Measurements from ENCODE around the gene DNTT.

The DNTT gene

GRCh38 chr10:96269438-96270300 is 34.6 kb upstream of the DNTT start:
- H3K27ac Mint-ChIP-seq: peak overlapping the region; percentile 64
- no peak for DNase-seq
- peak overlapping the region; percentile 50 for H3K4me3 Mint-ChIP-seq
- no peaks in the 10 kb centered on the region for H3K9me3 Mint-ChIP-seq
- peaks cover 1% of the 10 kb centered on the region for H3K27me3 Mint-ChIP-seq
- H3K4me1 Mint-ChIP-seq: peaks cover 13% of the 10 kb centered on the region
- H3K36me3 Mint-ChIP-seq (ENCODE audit: low read depth): no peaks in the 10 kb centered on the region
- no peak for ATAC-seq

- Mint-ChIP-seq H3K4me1 (peaks cover 13% of the 10 kb centered on the region), H3K27me3 (peaks cover 1% of the 10 kb centered on the region), H3K9me3 (no peaks in the 10 kb centered on the region), H3K4me3 (peak overlapping the region; percentile 50), H3K27ac (no peak overlapping the region), H3K36me3 (ENCODE audit: low read depth) (no peaks in the 10 kb centered on the region)
- DNase-seq (no peak), ATAC-seq (no peak)
Measured at GRCh38 chr10:96270571-96270970, 33.7 kb upstream of the DNTT start.

- DNase-seq (no peak), ATAC-seq (peak; percentile 26)
- Mint-ChIP-seq H3K27me3 (peaks cover 1% of the 10 kb centered on the region), H3K9me3 (no peaks in the 10 kb centered on the region), H3K36me3 (ENCODE audit: low read depth) (no peaks in the 10 kb centered on the region), H3K4me3 (peak within 1 kb of the TSS; percentile 50), H3K27ac (peak within 1 kb of the TSS; percentile 74), H3K4me1 (peaks cover 11% of the 10 kb centered on the region)
Measured at GRCh38 chr10:96271016-96271815, 33.0 kb upstream of the DNTT start, which contains the start of gene BLNK. Gene BLNK, minus strand, starts transcription at chr10:96271569. Its CDS starts 171 bp downstream, at chr10:96271398.

GRCh38 chr10:96272316-96273280 is 31.6 kb upstream of the DNTT start:
- ATAC-seq: no peak
- Mint-ChIP-seq H3K4me1 (peaks cover 5% of the 10 kb centered on the region), H3K9me3 (no peaks in the 10 kb centered on the region), H3K36me3 (ENCODE audit: low read depth) (no peaks in the 10 kb centered on the region), H3K4me3 (no peak overlapping the region), H3K27me3 (peaks cover 1% of the 10 kb centered on the region), H3K27ac (peak overlapping the region; percentile 74)
- no peak for DNase-seq

- H3K4me1 Mint-ChIP-seq: peaks cover 5% of the 10 kb centered on the region
- H3K4me3 Mint-ChIP-seq: no peak overlapping the region
- H3K27me3 Mint-ChIP-seq: no peaks in the 10 kb centered on the region
Measured at GRCh38 chr10:96275685-96276418, 28.4 kb upstream of the DNTT start.

GRCh38 chr10:96276426-96276825 is 27.8 kb upstream of the DNTT start:
- Mint-ChIP-seq H3K4me3 (no peak overlapping the region), H3K9me3 (no peaks in the 10 kb centered on the region), H3K36me3 (ENCODE audit: low read depth) (no peaks in the 10 kb centered on the region), H3K4me1 (peaks cover 5% of the 10 kb centered on the region), H3K27me3 (no peaks in the 10 kb centered on the region), H3K27ac (no peak overlapping the region)
- ATAC-seq (no peak), DNase-seq (no peak)

More at GRCh38 chr10:96275685-96276418, 28.4 kb upstream of the DNTT start:
- Mint-ChIP-seq H3K36me3 (ENCODE audit: low read depth) (no peaks in the 10 kb centered on the region), H3K9me3 (no peaks in the 10 kb centered on the region), H3K27ac (no peak overlapping the region)
- ATAC-seq (no peak), DNase-seq (no peak)

- Mint-ChIP-seq H3K4me1 (peaks cover 5% of the 10 kb centered on the region), H3K27ac (no peak overlapping the region), H3K27me3 (no peaks in the 10 kb centered on the region), H3K4me3 (no peak overlapping the region), H3K36me3 (ENCODE audit: low read depth) (no peaks in the 10 kb centered on the region), H3K9me3 (no peaks in the 10 kb centered on the region)
- no peak for DNase-seq
- no peak for ATAC-seq
Measured at GRCh38 chr10:96276831-96277230, 27.4 kb upstream of the DNTT start.

- H3K4me3 Mint-ChIP-seq: no peak overlapping the region
- no peak overlapping the region for H3K27ac Mint-ChIP-seq
- H3K4me1 Mint-ChIP-seq: peaks cover 2% of the 10 kb centered on the region
- H3K27me3 Mint-ChIP-seq: no peaks in the 10 kb centered on the region
- H3K36me3 Mint-ChIP-seq (ENCODE audit: low read depth): no peaks in the 10 kb centered on the region
- DNase-seq (no peak), ATAC-seq (no peak)
- no peaks in the 10 kb centered on the region for H3K9me3 Mint-ChIP-seq
Measured at GRCh38 chr10:96279191-96279641, 25.0 kb upstream of the DNTT start.

- no peaks in the 10 kb centered on the region for H3K27me3 Mint-ChIP-seq
- no peaks in the 10 kb centered on the region for H3K36me3 Mint-ChIP-seq (ENCODE audit: low read depth)
- H3K4me3 Mint-ChIP-seq: no peak overlapping the region
- peaks cover 2% of the 10 kb centered on the region for H3K4me1 Mint-ChIP-seq
- ATAC-seq (no peak), DNase-seq (no peak)
- H3K9me3 Mint-ChIP-seq: no peaks in the 10 kb centered on the region
- H3K27ac Mint-ChIP-seq: no peak overlapping the region
Measured at GRCh38 chr10:96280859-96281258, 23.4 kb upstream of the DNTT start.

- no peaks in the 10 kb centered on the region for H3K9me3 Mint-ChIP-seq
- ATAC-seq (no peak), DNase-seq (no peak)
- H3K4me1 Mint-ChIP-seq: no peaks in the 10 kb centered on the region
- H3K27me3 Mint-ChIP-seq: no peaks in the 10 kb centered on the region
- H3K36me3 Mint-ChIP-seq (ENCODE audit: low read depth): no peaks in the 10 kb centered on the region
- no peak overlapping the region for H3K4me3 Mint-ChIP-seq
- no peak overlapping the region for H3K27ac Mint-ChIP-seq
Measured at GRCh38 chr10:96281444-96282029, 22.7 kb upstream of the DNTT start.

GRCh38 chr10:96283351-96283750 is 20.9 kb upstream of the DNTT start:
- no peak overlapping the region for H3K4me3 Mint-ChIP-seq
- H3K4me1 Mint-ChIP-seq: peaks cover 14% of the 10 kb centered on the region
- DNase-seq: no peak
- H3K27me3 Mint-ChIP-seq: no peaks in the 10 kb centered on the region
- H3K9me3 Mint-ChIP-seq: no peaks in the 10 kb centered on the region
- no peak overlapping the region for H3K27ac Mint-ChIP-seq
- ATAC-seq: no peak
- H3K36me3 Mint-ChIP-seq (ENCODE audit: low read depth): no peaks in the 10 kb centered on the region

GRCh38 chr10:96283756-96284155 is 20.5 kb upstream of the DNTT start:
- H3K4me3 Mint-ChIP-seq: no peak overlapping the region
- H3K4me1 Mint-ChIP-seq: peaks cover 16% of the 10 kb centered on the region

GRCh38 chr10:96285331-96285752 is 18.9 kb upstream of the DNTT start:
- Mint-ChIP-seq H3K4me1 (peaks cover 18% of the 10 kb centered on the region), H3K9me3 (no peaks in the 10 kb centered on the region), H3K36me3 (ENCODE audit: low read depth) (no peaks in the 10 kb centered on the region), H3K4me3 (no peak overlapping the region), H3K27me3 (no peaks in the 10 kb centered on the region), H3K27ac (no peak overlapping the region)
- no peak for ATAC-seq
- DNase-seq: no peak

More at GRCh38 chr10:96283756-96284155, 20.5 kb upstream of the DNTT start:
- H3K27me3 Mint-ChIP-seq: no peaks in the 10 kb centered on the region
- no peaks in the 10 kb centered on the region for H3K9me3 Mint-ChIP-seq
- no peaks in the 10 kb centered on the region for H3K36me3 Mint-ChIP-seq (ENCODE audit: low read depth)
- H3K27ac Mint-ChIP-seq: no peak overlapping the region
- no peak for ATAC-seq
- no peak for DNase-seq
